BLaER1 (cell line): ENCODE measurements around the gene RIMS4.

ENCODE experiments used
- H3K27ac ChIP-seq: shearing (Covaris generic); formaldehyde crosslinking; 2 replicates; pipeline ENCODE4 v1.8.1; 2022
- H3K27me3 ChIP-seq: shearing (Covaris generic); formaldehyde crosslinking; 2 replicates; pipeline ENCODE4 v1.8.1; 2022
- H3K36me3 ChIP-seq: shearing (Covaris generic); formaldehyde crosslinking; 2 replicates; pipeline ENCODE4 v1.8.1; 2022
- H3K4me1 ChIP-seq: shearing (Covaris generic); formaldehyde crosslinking; 2 replicates; pipeline ENCODE4 v1.8.1; 2022
- H3K4me2 ChIP-seq: shearing (Covaris generic); formaldehyde crosslinking; 2 replicates; pipeline ENCODE4 v1.8.1; 2022
- H3K4me3 ChIP-seq: shearing (Covaris generic); formaldehyde crosslinking; 2 replicates; pipeline ENCODE4 v1.8.1; 2022
- H3K9ac ChIP-seq: shearing (Covaris generic); formaldehyde crosslinking; 2 replicates; pipeline ENCODE4 v1.8.1; 2022
- H3K9me3 ChIP-seq: shearing (Covaris generic); formaldehyde crosslinking; 2 replicates; pipeline ENCODE4 v1.8.1; 2022
- H4K20me1 ChIP-seq: shearing (Covaris generic); formaldehyde crosslinking; 2 replicates; pipeline ENCODE4 v1.8.1; 2022
- Cebpa-rat ChIP-seq: shearing (Covaris generic); IDR thresholded peaks from 2 replicates; pipeline ENCODE4 v1.8.1; 2022

The RIMS4 gene

GRCh38 chr20:44800391-44801046 is 9.8 kb downstream of the RIMS4 start:
- Histone ChIP-seq H3K4me2 (no peak overlapping the region), H3K4me3 (no peak overlapping the region), H3K27ac (no peak overlapping the region), H3K4me1 (peaks cover 13% of the 10 kb centered on the region), H3K9me3 (no peaks in the 10 kb centered on the region), H4K20me1 (no peaks in the 10 kb centered on the region), H3K9ac (no peak overlapping the region), H3K36me3 (no peaks in the 10 kb centered on the region), H3K27me3 (no peaks in the 10 kb centered on the region)
- TF ChIP-seq Cebpa-rat = no peak

DNA sequence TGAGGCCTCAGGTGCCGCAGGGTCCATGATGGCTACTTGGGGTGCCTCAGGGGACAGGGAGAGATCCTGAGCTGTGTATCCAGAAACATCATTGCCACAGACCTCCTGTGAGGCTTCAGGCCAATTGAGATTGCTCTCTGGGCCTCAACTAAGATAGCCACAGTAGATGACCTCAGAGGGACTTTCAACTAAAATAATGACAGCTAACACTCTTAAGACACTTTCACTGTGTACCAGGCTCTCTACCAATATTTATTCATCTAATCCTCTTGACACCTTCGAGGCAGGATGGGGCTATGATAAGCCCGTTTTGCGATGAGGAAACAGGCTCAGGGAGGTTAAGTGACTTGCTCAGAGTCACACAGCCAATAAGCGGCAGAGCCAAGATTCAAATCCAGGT is 10.7 kb downstream of the RIMS4 start:
- Histone ChIP-seq H3K9ac (no peak overlapping the region), H3K36me3 (no peaks in the 10 kb centered on the region), H3K4me1 (peaks cover 13% of the 10 kb centered on the region), H3K27me3 (no peaks in the 10 kb centered on the region), H3K9me3 (no peaks in the 10 kb centered on the region), H3K4me2 (no peak overlapping the region), H4K20me1 (no peaks in the 10 kb centered on the region), H3K4me3 (no peak overlapping the region), H3K27ac (no peak overlapping the region)
- TF ChIP-seq Cebpa-rat = no peak

- Histone ChIP-seq H3K4me2 (no peak overlapping the region), H3K9me3 (no peaks in the 10 kb centered on the region), H3K4me1 (peaks cover 6% of the 10 kb centered on the region; the same call in 1 of the 2 replicates), H4K20me1 (no peaks in the 10 kb centered on the region), H3K9ac (no peak overlapping the region), H3K4me3 (no peak overlapping the region), H3K36me3 (no peaks in the 10 kb centered on the region), H3K27me3 (no peaks in the 10 kb centered on the region), H3K27ac (no peak overlapping the region)
- no peak for TF ChIP-seq Cebpa-rat
Measured at GRCh38 chr20:44796758-44797457, 13.4 kb downstream of the RIMS4 start.

DNA sequence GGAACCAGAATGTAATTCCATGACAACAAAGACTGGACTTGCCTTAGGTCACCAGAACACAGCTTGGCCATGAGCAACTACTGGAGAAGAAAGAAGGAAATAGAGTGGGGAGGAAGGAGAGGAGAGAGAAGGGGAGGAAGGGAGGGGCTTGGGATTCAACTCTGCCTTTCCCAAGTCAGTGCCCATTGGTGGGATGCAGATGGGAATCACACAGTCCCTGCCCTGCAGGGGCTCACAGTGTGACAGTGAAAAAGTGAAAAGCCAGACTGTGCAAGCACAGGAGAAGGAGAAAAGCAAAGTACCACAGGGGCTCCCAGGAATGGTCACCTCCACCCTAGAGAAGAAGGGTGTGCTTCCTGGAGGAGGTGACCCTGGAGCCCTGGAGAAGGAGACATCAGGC is 14.0 kb downstream of the RIMS4 start:
- H3K4me3 ChIP-seq = no peak overlapping the region
- H4K20me1 ChIP-seq = no peaks in the 10 kb centered on the region
- no peak overlapping the region for H3K9ac ChIP-seq
- H3K36me3 ChIP-seq = no peaks in the 10 kb centered on the region
- TF ChIP-seq Cebpa-rat = no peak
- H3K27ac ChIP-seq = no peak overlapping the region
- no peaks in the 10 kb centered on the region for H3K27me3 ChIP-seq
- H3K9me3 ChIP-seq = no peaks in the 10 kb centered on the region
- H3K4me1 ChIP-seq = peaks cover 4% of the 10 kb centered on the region; the same call in 1 of the 2 replicates
- no peak overlapping the region for H3K4me2 ChIP-seq

GRCh38 chr20:44795836-44796235 is 14.5 kb downstream of the RIMS4 start:
- Histone ChIP-seq H3K27ac (no peak overlapping the region), H3K27me3 (no peaks in the 10 kb centered on the region), H3K4me3 (no peak overlapping the region), H4K20me1 (no peaks in the 10 kb centered on the region), H3K4me1 (no peaks in the 10 kb centered on the region), H3K36me3 (no peaks in the 10 kb centered on the region), H3K4me2 (no peak overlapping the region), H3K9me3 (no peaks in the 10 kb centered on the region), H3K9ac (no peak overlapping the region)
- no peak for TF ChIP-seq Cebpa-rat

- Histone ChIP-seq H3K4me2 (no peak overlapping the region), H3K36me3 (no peaks in the 10 kb centered on the region), H4K20me1 (no peaks in the 10 kb centered on the region), H3K9ac (no peak overlapping the region), H3K27ac (no peak overlapping the region), H3K9me3 (no peaks in the 10 kb centered on the region), H3K4me1 (no peaks in the 10 kb centered on the region), H3K4me3 (no peak overlapping the region), H3K27me3 (no peaks in the 10 kb centered on the region)
- TF ChIP-seq Cebpa-rat = no peak
Measured at GRCh38 chr20:44792796-44793195, 17.6 kb downstream of the RIMS4 start.

DNA sequence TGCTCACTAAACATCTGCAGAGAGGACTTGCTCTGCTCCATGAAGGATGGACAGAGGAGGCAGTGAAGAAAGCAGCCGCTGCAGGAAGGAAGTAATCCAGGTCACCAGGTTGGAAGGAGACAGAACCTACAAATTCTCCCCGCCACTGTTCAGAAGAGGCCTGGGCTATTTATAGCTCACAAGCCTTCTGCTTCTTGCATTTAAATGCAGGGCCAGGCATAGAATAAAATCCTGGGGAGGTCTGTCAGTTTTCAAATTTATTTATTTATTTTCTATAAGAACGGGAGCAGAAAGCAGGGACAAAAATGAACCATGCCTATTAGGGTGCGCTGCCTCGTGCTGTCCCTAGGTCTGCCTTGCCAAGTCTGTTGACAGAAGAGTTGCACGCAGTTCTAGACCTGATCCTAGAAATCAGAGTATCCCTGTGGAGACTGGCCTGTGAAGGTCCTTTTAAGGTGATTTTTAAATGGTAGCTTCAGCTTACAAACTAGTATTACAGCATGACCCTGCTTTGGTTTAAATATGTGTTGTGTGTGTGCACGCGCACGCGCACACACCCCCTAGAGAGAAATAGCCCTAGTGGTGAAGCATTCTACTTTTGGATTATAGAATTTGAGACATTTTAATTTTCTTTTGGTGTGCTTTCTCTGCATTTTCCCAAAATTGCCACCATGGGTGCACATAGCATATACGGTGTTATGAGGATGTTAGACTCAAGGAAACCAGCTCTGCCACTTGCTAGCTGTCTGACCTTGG is 19.5 kb downstream of the RIMS4 start:
- no peak overlapping the region for H3K4me3 ChIP-seq
- H3K4me2 ChIP-seq = no peak overlapping the region
- no peaks in the 10 kb centered on the region for H3K9me3 ChIP-seq
- H3K4me1 ChIP-seq = no peaks in the 10 kb centered on the region
- H3K9ac ChIP-seq = no peak overlapping the region
- no peak for TF ChIP-seq Cebpa-rat
- no peaks in the 10 kb centered on the region for H4K20me1 ChIP-seq
- H3K36me3 ChIP-seq = no peaks in the 10 kb centered on the region
- no peak overlapping the region for H3K27ac ChIP-seq
- H3K27me3 ChIP-seq = no peaks in the 10 kb centered on the region

DNA sequence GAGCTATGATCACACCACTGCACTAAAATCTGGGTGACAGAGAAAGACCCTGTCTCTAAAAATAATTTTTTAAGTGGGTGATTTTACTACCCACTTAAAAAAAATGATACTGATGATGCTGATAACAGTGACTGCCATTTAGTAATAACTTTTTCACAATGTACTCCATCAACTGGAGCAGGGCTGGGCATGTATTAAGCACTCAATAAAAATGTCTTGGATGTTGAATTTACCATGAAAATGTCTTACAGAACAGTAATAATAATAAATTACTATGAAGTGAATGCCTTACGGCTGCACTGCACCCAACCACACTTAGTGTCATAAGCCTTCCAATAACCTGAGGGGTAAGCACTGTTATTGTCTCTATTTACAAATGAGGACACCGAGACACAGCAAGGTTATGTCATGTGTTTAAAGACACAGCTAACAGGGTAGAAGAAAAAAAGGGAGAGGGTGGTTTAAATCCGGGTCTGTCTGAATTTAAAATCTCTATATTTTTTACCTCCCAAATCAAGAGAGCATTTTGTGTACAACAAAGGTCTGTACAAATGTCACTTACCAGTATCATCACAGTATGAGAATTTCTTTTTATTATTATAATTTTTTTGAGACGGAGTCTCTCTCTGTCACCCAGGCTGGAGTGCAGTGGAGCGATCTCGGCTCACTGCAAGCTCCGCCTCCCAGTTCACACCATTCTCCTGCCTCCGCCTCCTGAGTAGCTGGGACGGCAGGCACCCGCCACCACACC is 21.5 kb downstream of the RIMS4 start:
- no peak overlapping the region for H3K27ac ChIP-seq
- no peak overlapping the region for H3K4me3 ChIP-seq
- no peak overlapping the region for H3K4me2 ChIP-seq
- H3K9me3 ChIP-seq = no peaks in the 10 kb centered on the region
- H3K4me1 ChIP-seq = no peaks in the 10 kb centered on the region
- H3K36me3 ChIP-seq = no peaks in the 10 kb centered on the region
- no peak overlapping the region for H3K9ac ChIP-seq
- TF ChIP-seq Cebpa-rat = no peak
- H4K20me1 ChIP-seq = peaks cover 4% of the 10 kb centered on the region; the same call in 1 of the 2 replicates
- H3K27me3 ChIP-seq = no peaks in the 10 kb centered on the region

DNA sequence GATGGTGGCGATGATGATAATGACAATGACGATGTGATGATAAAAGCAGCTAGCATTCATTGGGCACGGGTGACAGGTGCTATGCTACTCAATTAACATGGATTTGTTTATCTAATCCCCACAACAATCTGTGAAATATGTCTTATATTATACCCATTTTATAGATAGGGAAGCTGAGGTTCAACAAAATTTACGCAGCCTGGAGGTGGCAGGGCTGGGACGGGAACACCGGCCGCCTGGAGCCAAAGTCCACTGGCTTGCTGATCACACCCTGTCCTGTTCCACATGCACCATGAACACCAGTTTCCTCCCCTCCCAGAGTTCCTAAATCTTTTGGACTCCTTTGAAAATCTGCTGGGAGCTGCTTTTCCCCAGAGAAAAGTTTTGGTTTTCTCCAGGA is 23.0 kb downstream of the RIMS4 start:
- no peak for TF ChIP-seq Cebpa-rat
- Histone ChIP-seq H3K36me3 (no peaks in the 10 kb centered on the region), H3K4me2 (no peak overlapping the region), H3K9ac (no peak overlapping the region), H3K4me1 (no peaks in the 10 kb centered on the region), H3K27ac (no peak overlapping the region), H3K27me3 (no peaks in the 10 kb centered on the region), H3K9me3 (no peaks in the 10 kb centered on the region), H3K4me3 (no peak overlapping the region), H4K20me1 (peaks cover 9% of the 10 kb centered on the region; the same call in 1 of the 2 replicates)

- no peak for TF ChIP-seq Cebpa-rat
- no peaks in the 10 kb centered on the region for H3K9me3 ChIP-seq
- no peak overlapping the region for H3K9ac ChIP-seq
- H3K4me1 ChIP-seq = no peaks in the 10 kb centered on the region
- H3K27ac ChIP-seq = no peak overlapping the region
- no peaks in the 10 kb centered on the region for H3K27me3 ChIP-seq
- H3K36me3 ChIP-seq = no peaks in the 10 kb centered on the region
- H4K20me1 ChIP-seq = peaks cover 9% of the 10 kb centered on the region; the same call in 1 of the 2 replicates
- H3K4me2 ChIP-seq = no peak overlapping the region
- H3K4me3 ChIP-seq = no peak overlapping the region
Measured at GRCh38 chr20:44785768-44786167, 24.6 kb downstream of the RIMS4 start.
